ENCODE data around the gene STX8. TPM values are rescaled to one million over a fixed set of nuclear protein-coding genes. Genes with fewer than 3 reads are reported as not detected.

STX8 gene
- total RNA-seq, 1 donor from 2014 or later: 61.6 TPM

GRCh38 chr17:9292561-9292941 is 283.1 kb downstream of the STX8 start:
- Mint-ChIP-seq H3K36me3 (ENCODE audit: unreplicated experiment) (no peaks in the 10 kb centered on the region), H3K9me3 (ENCODE audit: unreplicated experiment) (no peaks in the 10 kb centered on the region), H3K27ac (ENCODE audit: unreplicated experiment) (peak overlapping the region; percentile 23), H3K27me3 (ENCODE audit: unreplicated experiment) (no peaks in the 10 kb centered on the region), H3K4me3 (ENCODE audit: unreplicated experiment) (no peak overlapping the region), H3K4me1 (ENCODE audit: unreplicated experiment) (peaks cover 4% of the 10 kb centered on the region)
- TF ChIP-seq CTCF (IDR thresholded peaks at IDR 0.05): no peak
- DNase-seq (ENCODE audit: extremely low spot score, unreplicated experiment): no peak

GRCh38 chr17:9291912-9292560 is 283.6 kb downstream of the STX8 start:
- Mint-ChIP-seq H3K4me3 (ENCODE audit: unreplicated experiment) (no peak overlapping the region), H3K9me3 (ENCODE audit: unreplicated experiment) (no peaks in the 10 kb centered on the region), H3K36me3 (ENCODE audit: unreplicated experiment) (no peaks in the 10 kb centered on the region), H3K27ac (ENCODE audit: unreplicated experiment) (no peak overlapping the region), H3K4me1 (ENCODE audit: unreplicated experiment) (peaks cover 4% of the 10 kb centered on the region), H3K27me3 (ENCODE audit: unreplicated experiment) (no peaks in the 10 kb centered on the region)
- TF ChIP-seq CTCF (IDR thresholded peaks at IDR 0.05): peak; percentile 63
- no peak for DNase-seq (ENCODE audit: extremely low spot score, unreplicated experiment)

GRCh38 chr17:9290226-9290613 is 285.4 kb downstream of the STX8 start:
- no peak overlapping the region for H3K4me3 Mint-ChIP-seq (ENCODE audit: unreplicated experiment)
- H3K9me3 Mint-ChIP-seq (ENCODE audit: unreplicated experiment): no peaks in the 10 kb centered on the region
- no peak for TF ChIP-seq CTCF (IDR thresholded peaks at IDR 0.05)
- no peaks in the 10 kb centered on the region for H3K27me3 Mint-ChIP-seq (ENCODE audit: unreplicated experiment)
- H3K27ac Mint-ChIP-seq (ENCODE audit: unreplicated experiment): no peak overlapping the region
- H3K36me3 Mint-ChIP-seq (ENCODE audit: unreplicated experiment): no peaks in the 10 kb centered on the region
- H3K4me1 Mint-ChIP-seq (ENCODE audit: unreplicated experiment): peaks cover 6% of the 10 kb centered on the region
- no peak for DNase-seq (ENCODE audit: extremely low spot score, unreplicated experiment)

- Mint-ChIP-seq H3K27ac (ENCODE audit: unreplicated experiment) (no peak overlapping the region), H3K4me1 (ENCODE audit: unreplicated experiment) (peaks cover 9% of the 10 kb centered on the region), H3K36me3 (ENCODE audit: unreplicated experiment) (no peaks in the 10 kb centered on the region), H3K9me3 (ENCODE audit: unreplicated experiment) (no peaks in the 10 kb centered on the region), H3K4me3 (ENCODE audit: unreplicated experiment) (no peak overlapping the region), H3K27me3 (ENCODE audit: unreplicated experiment) (no peaks in the 10 kb centered on the region)
- no peak for DNase-seq (ENCODE audit: extremely low spot score, unreplicated experiment)
- no peak for TF ChIP-seq CTCF (IDR thresholded peaks at IDR 0.05)
These were observed 288.3 kb downstream of the STX8 start for GRCh38 chr17:9287306-9287705.

GRCh38 chr17:9286434-9286833 is 289.2 kb downstream of the STX8 start:
- Mint-ChIP-seq H3K4me1 (ENCODE audit: unreplicated experiment) (peaks cover 9% of the 10 kb centered on the region), H3K27ac (ENCODE audit: unreplicated experiment) (no peak overlapping the region), H3K36me3 (ENCODE audit: unreplicated experiment) (no peaks in the 10 kb centered on the region), H3K9me3 (ENCODE audit: unreplicated experiment) (no peaks in the 10 kb centered on the region), H3K4me3 (ENCODE audit: unreplicated experiment) (no peak overlapping the region), H3K27me3 (ENCODE audit: unreplicated experiment) (no peaks in the 10 kb centered on the region)
- TF ChIP-seq CTCF (IDR thresholded peaks at IDR 0.05): no peak
- DNase-seq (ENCODE audit: extremely low spot score, unreplicated experiment): no peak
